ENCODE measurements around the gene CYP27C1. TPM values are rescaled to one million over a fixed set of nuclear protein-coding genes. Genes with fewer than 3 reads are reported as not detected.

Gene CYP27C1
- total and polyA plus RNA-seq, 2 experiments from 2014 or later = 1.8 to 2.9 TPM

GRCh38 chr2:127183771-127184170, 36.3 kb downstream of the CYP27C1 start (continued):
- TF ChIP-seq ZNF462 (CRISPR knock-in tag; IDR thresholded peaks at IDR 0.05) (no peak), EZH2 (IDR thresholded peaks at IDR 0.05; ENCODE audit: low read depth, unreplicated experiment) (no peak)

DNA sequence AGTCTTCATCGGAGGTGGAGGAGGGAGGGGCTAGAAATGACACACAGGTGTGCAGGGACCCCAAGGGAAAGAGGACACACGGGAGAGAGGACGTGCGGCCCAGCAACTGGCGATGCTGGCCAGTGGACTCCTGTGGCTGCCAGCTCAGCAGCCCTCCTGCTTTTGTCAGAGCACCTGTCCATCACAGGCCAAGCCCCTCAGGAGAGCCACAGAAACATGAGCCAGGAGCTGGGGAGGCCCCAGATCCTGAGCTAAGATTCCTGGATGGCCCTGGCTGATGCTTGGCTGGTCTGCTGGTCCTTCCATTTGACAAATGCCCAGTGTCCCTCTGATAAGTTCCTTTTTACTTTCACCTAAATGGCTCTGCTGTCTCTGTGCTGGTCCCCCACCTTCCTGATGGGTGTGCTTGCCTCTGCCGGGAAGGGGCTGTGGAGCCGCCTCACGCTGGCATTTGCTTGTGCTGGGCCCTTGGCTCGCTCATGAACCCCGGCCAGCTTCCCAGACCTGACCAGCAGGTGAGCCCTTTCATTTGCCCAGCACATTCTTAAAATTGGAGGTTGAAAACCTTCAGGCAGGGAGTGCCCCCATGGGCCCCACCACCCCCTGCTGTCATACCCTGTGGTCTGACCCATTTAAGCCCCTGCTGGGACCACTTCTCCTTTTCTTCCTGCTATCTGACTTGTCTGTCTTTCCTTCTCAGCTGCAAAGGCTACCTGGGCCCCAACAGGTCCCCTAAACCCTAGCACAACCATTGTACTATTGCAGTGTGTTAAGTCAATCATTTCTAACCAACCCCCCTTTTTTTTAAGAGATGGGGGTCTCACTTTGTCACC, 37.3 kb downstream of the CYP27C1 start:
- Mint-ChIP-seq H3K27me3 (ENCODE audit: insufficient read depth, low read depth, poor library complexity) (peaks cover 10% of the 10 kb centered on the region), H3K27ac (no peak overlapping the region), H3K36me3 (ENCODE audit: low read depth) (peaks cover 3% of the 10 kb centered on the region; the same call in 1 of the 3 replicates), H3K4me3 (no peak overlapping the region), H3K9me3 (peaks cover 17% of the 10 kb centered on the region), H3K4me1 (peaks cover 27% of the 10 kb centered on the region)
- no peaks in the 10 kb centered on the region for H3K36me3 ChIP-seq (ENCODE audit: insufficient read depth)
- no peak overlapping the region for H3K27ac ChIP-seq (ENCODE audit: low read depth)
- H4K20me1 ChIP-seq (replicated peaks; ENCODE audit: insufficient read depth) = no peaks in the 10 kb centered on the region
- H3F3A ChIP-seq (replicated peaks; ENCODE audit: low read depth) = no peaks in the 10 kb centered on the region
- no peaks in the 10 kb centered on the region for H3K27me3 ChIP-seq (ENCODE audit: insufficient read depth)
- TF ChIP-seq, protein P1, sequence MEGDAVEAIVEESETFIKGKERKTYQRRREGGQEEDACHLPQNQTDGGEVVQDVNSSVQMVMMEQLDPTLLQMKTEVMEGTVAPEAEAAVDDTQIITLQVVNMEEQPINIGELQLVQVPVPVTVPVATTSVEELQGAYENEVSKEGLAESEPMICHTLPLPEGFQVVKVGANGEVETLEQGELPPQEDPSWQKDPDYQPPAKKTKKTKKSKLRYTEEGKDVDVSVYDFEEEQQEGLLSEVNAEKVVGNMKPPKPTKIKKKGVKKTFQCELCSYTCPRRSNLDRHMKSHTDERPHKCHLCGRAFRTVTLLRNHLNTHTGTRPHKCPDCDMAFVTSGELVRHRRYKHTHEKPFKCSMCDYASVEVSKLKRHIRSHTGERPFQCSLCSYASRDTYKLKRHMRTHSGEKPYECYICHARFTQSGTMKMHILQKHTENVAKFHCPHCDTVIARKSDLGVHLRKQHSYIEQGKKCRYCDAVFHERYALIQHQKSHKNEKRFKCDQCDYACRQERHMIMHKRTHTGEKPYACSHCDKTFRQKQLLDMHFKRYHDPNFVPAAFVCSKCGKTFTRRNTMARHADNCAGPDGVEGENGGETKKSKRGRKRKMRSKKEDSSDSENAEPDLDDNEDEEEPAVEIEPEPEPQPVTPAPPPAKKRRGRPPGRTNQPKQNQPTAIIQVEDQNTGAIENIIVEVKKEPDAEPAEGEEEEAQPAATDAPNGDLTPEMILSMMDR (conservative IDR thresholded peaks at IDR 0.05; ENCODE audit: low read depth in 2 of 2) = no peak
- TF ChIP-seq CREB1 (CRISPR knock-in tag; IDR thresholded peaks at IDR 0.05; ENCODE audit: low read depth) (no peak), ZNF114 (CRISPR knock-in tag; IDR thresholded peaks at IDR 0.05) (no peak), ETS1 (IDR thresholded peaks at IDR 0.05) (no peak), EZH2 (IDR thresholded peaks at IDR 0.05; ENCODE audit: low read depth, unreplicated experiment) (no peak), REST (IDR thresholded peaks at IDR 0.05; ENCODE audit: unreplicated experiment) (no peak), EZH2phosphoT487 (IDR thresholded peaks at IDR 0.05; ENCODE audit: unreplicated experiment) (no peak), ZNF331 (CRISPR knock-in tag; IDR thresholded peaks at IDR 0.05; ENCODE audit: low read depth) (no peak)
- peak; percentile 68 for ATAC-seq
- H3K4me2 ChIP-seq = no peak overlapping the region
- H3K4me1 ChIP-seq (ENCODE audit: insufficient read depth) = peaks cover 23% of the 10 kb centered on the region
- peak; percentile 31 for DNase-seq (ENCODE audit: low spot score)
- H3K4me3 ChIP-seq = no peak overlapping the region
- H3K9me2 ChIP-seq (ENCODE audit: insufficient read depth) = no peaks in the 10 kb centered on the region
- no peak overlapping the region for H2AFZ ChIP-seq
- H3K79me2 ChIP-seq (replicated peaks; ENCODE audit: insufficient read depth) = no peaks in the 10 kb centered on the region

Measured in GM23338 (cell line).